GM21576 (cell line): ENCODE results near the gene PPFIBP2.

Experiments used
- ATAC-seq: cut with Tn5 transposase; IDR thresholded peaks from one replicate; pipeline ENCODE4 v1.9.1; 2021; ENCODE audit warnings: mild to moderate bottlenecking, moderate library complexity; ENCODE audit not compliant: unreplicated experiment

Gene PPFIBP2

GRCh38 chr11:7513234-7514098 lies at the start of gene PPFIBP2:
PPFIBP2 (plus strand) TSS chr11:7513999; CDS start chr11:7549476, 35,477 bp downstream.
- ATAC-seq = peak; percentile 57

GRCh38 chr11:7467652-7468051 lies 46.1 kb upstream of the PPFIBP2 start:
- ATAC-seq = peak; percentile 76

- no peak for ATAC-seq
These were observed 44.4 kb upstream of the PPFIBP2 start for GRCh38 chr11:7469351-7469865.

GRCh38 chr11:7471071-7471470 lies 42.7 kb upstream of the PPFIBP2 start:
- no peak for ATAC-seq

GRCh38 chr11:7473717-7474116 lies 40.1 kb upstream of the PPFIBP2 start:
- ATAC-seq = peak; percentile 91

GRCh38 chr11:7480113-7480512 lies 33.7 kb upstream of the PPFIBP2 start:
- ATAC-seq = no peak

- no peak for ATAC-seq
These were observed 29.7 kb upstream of the PPFIBP2 start for GRCh38 chr11:7484131-7484530.

- ATAC-seq = no peak
These were observed 29.2 kb upstream of the PPFIBP2 start for GRCh38 chr11:7484645-7485044.

- no peak for ATAC-seq
These were observed 28.4 kb upstream of the PPFIBP2 start, which contains the start of gene OLFML1 for GRCh38 chr11:7485186-7486097. OLFML1 (plus strand) TSS chr11:7485506; CDS start chr11:7485876, 370 bp downstream.

- no peak for ATAC-seq
These were observed 27.6 kb upstream of the PPFIBP2 start for GRCh38 chr11:7486098-7486780.

- no peak for ATAC-seq
These were observed 27.0 kb upstream of the PPFIBP2 start for GRCh38 chr11:7486781-7487140.

- ATAC-seq = no peak
These were observed 26.4 kb upstream of the PPFIBP2 start for GRCh38 chr11:7487360-7487759.

- no peak for ATAC-seq
These were observed 25.1 kb upstream of the PPFIBP2 start for GRCh38 chr11:7488681-7489080.

- no peak for ATAC-seq
These were observed 24.4 kb upstream of the PPFIBP2 start for GRCh38 chr11:7489376-7489775.

- ATAC-seq = no peak
These were observed 23.7 kb upstream of the PPFIBP2 start for GRCh38 chr11:7490054-7490453.

GRCh38 chr11:7490535-7490934 lies 23.3 kb upstream of the PPFIBP2 start:
- ATAC-seq = no peak

- no peak for ATAC-seq
These were observed 21.5 kb upstream of the PPFIBP2 start for GRCh38 chr11:7492253-7492652.

GRCh38 chr11:7493670-7494069 lies 20.1 kb upstream of the PPFIBP2 start:
- no peak for ATAC-seq

- ATAC-seq = no peak
These were observed 19.6 kb upstream of the PPFIBP2 start for GRCh38 chr11:7494086-7494745.

GRCh38 chr11:7495882-7496551 lies 17.8 kb upstream of the PPFIBP2 start:
- ATAC-seq = peak; percentile 89
